GM19372 (cell line): Measurements from ENCODE around the gene RGS2.

Experiments used
- ATAC-seq: cut with Tn5 transposase; IDR thresholded peaks from one replicate; pipeline ENCODE4 v1.9.1; 2021; ENCODE audit warnings: mild to moderate bottlenecking, low read depth, moderate library complexity; ENCODE audit not compliant: unreplicated experiment

Gene RGS2, protein sequence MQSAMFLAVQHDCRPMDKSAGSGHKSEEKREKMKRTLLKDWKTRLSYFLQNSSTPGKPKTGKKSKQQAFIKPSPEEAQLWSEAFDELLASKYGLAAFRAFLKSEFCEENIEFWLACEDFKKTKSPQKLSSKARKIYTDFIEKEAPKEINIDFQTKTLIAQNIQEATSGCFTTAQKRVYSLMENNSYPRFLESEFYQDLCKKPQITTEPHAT

DNA sequence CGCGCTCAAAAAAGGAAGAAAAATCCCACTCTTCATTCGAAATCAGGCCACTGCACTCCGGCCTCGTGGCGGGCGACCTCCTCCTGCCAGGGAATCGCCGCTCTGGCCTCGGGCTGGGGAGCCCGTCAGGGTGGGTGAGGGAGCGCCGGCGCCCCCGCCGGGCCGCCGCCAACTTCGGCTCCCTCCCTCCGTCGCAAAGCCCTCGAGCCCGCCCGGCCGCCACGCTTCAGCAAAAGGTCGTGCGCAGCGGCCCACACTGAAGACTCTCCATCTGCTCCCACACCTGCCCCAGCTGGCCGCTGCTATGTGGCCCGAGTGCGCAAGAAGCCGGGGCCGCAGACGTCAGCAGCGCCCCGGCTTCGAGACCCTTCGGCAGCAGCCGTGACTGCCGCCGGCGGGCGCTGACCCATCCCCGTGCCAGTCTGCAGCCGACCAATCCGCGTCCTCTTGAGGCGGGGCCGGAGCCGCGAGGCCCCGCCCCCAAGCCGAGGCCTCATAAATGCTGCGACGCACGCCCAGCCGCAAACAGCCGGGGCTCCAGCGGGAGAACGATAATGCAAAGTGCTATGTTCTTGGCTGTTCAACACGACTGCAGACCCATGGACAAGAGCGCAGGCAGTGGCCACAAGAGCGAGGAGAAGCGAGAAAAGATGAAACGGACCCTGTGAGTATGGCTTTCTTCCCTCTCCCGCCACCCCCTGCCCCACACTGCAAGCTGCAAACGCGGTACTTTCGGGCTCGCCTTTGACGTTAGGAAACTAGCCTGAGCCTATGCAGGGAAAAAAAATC, at the start of gene RGS2:
TSS of gene RGS2 (plus strand) at position 522 of the 789 bp plus-strand sequence. CDS start at position 555, 33 bp downstream.
- ATAC-seq = peak; percentile 84

DNA sequence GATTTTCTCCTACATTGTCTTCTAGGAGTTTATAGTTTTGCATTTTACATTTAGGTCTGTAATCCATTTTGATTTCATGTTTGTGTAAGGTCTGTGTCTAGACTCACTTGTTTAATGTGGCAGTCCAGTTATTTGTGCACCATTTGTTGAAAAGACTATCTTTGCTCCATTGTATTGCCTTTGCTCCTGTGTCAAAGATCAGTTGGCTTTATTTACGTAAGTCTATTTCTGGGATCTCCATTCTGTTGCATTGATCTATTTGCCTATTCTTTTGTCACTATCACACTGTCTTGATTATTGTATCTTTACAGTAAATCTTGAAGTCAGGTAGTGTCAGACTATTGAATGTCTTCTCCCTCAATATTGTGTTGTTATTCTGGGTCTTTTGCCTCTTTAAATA, 49.7 kb upstream of the RGS2 start:
- no peak for ATAC-seq

DNA sequence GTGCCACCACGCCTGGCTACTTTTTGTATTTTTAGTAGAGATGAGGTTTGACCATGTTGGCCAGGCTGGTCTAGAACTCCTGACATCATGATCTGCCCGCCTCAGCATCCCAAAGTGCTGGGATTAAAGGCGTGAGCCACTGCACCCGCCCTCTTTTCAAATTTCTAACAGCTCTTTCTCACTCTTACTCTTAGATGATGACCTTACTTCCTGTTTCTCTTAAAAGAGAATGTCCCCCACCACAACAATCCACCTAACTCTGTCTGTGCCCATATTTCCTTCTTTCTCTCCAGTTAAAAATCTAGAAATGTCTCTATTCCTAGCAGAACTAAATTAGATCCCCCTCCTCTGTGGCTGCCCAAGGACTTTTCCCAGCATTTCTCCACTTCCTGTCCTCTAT, 46.6 kb upstream of the RGS2 start:
- no peak for ATAC-seq

DNA sequence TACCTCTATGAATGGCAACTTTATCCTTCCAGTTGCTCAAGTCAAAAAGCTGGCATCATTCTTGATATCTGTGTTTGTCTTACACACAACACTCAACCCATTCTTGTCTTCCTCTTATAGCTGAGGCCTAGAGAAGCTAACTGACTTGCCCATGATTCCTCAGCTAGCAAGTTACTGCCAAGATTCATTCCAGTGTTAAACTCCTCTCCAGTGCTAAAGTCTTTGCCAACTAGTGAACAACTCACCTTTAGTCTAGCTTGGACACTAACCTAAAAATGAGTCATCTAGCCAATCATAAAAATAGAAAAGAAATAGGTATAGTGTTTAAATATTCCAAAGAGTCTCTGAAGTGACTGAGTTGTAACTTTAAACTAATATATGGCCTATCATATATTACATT, 45.6 kb upstream of the RGS2 start:
- no peak for ATAC-seq

DNA sequence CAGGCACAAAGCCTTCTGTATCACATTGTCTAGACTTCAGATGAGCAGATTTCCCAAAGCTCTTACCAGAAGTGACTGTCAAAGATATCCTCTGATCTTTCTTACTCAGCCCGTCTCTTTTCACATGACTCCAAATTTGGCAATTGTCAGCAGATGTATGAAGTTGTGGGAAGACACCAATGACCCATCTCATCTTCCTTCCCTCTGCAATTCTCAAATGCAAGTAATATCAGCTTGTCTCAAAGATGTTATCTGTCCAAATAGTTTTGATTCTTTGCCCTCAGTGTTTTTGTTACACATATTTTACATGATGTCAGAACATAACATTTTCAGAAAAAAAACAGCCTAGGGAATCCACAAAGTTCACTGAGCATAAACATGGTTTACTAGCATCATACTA, 45.1 kb upstream of the RGS2 start:
- no peak for ATAC-seq

DNA sequence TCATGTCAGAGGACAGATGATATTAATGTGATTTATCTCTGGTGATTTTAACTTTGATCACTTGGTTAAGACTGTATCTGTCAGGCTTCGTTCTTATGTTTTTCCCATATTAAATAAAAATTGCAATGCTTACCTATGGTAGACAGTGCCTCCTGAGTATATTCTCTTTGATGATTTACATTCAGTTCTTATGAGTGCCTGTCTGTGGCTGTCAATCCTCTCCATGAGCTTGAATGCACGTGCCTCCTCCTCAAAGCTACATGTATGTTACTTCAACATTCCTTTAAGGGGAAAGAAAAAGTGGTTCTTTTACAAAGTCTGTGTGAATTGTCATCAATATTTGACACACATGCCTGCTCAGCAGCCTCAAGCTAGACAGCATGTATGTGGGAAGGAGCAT, 44.2 kb upstream of the RGS2 start:
- ATAC-seq = no peak

DNA sequence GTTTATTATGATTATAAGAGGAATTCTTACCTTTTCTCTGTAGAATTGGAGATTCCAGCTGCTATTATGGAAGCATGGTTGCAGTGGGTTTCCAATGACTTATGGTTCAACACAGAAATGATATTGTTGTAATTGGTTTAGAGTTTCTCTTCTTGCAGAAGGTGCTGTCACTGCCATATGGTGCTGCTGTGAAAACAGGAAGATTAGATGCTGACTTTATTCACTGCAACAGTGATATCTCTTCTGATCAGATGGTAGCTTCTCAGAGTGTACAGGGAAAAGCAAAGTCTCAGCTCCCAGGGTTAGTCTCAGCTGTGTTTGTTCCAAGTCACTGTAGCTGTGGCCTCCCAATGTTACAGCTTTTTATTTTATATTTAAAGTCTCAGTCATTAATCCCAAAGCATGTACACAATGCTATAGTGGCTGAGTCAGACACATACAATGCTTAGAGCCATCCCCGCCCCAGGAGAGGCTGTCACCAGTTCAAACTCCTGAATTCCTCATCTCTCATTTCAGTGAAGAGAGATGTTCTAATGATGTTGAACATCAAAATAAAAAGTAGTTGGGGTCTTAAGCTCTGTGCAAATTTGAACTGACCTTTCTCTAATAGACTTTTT, 42.7 kb upstream of the RGS2 start:
- ATAC-seq = no peak

DNA sequence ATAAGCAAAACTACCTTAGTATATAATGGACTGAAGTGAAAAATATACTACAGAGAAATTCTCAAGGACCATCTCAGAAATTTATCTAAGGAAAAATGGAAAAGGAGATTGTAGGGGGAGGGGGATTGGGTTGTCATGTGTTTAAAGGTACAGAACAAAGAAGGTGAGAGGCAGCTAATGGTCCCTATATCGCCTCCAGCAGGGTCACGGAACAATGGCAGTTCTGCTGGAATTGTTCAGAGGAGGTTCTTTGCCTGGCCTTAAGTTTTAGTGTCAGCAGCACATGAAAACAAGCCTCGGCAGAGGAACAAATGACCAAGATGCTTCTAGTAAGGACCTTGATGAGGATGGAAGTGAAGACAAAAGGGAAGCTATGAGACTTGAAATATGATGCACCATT, 42.0 kb upstream of the RGS2 start:
- no peak for ATAC-seq

DNA sequence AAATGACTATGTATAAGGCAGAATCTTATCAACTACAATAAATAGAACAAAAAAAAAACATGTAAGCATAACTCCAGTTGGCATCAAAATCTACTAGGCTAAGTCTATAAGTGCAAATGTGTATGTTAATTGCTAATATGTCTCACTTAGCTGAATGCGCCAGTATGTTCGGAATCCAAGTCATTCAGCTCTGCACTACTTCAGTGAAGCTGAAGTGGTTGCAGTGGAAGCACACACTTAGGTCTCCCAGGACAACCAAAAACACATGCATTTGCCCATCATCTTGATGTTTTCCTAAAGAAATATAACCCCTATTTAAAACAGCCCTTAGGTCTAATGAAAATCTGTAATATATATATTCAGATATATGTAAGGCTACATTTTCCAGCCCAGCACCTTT, 41.0 kb upstream of the RGS2 start:
- no peak for ATAC-seq

DNA sequence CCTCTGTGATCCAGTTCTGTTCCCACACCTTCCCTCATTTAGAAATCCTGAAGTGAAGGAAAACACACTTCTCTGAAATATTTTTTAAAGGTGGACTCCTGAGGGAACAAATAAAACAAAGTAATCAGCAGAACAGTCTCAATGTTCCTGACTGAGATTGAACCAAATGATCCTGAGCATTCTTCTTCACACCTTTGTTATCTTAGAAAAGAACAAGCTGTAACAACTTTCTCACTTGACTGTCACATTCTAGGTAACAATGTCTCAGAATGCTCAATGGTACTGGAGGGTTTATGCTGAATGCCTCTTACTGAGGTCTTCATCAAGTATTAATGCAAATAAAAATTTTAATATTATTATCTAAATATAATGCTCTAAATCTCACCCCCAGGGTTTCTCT, 40.4 kb upstream of the RGS2 start:
- no peak for ATAC-seq

DNA sequence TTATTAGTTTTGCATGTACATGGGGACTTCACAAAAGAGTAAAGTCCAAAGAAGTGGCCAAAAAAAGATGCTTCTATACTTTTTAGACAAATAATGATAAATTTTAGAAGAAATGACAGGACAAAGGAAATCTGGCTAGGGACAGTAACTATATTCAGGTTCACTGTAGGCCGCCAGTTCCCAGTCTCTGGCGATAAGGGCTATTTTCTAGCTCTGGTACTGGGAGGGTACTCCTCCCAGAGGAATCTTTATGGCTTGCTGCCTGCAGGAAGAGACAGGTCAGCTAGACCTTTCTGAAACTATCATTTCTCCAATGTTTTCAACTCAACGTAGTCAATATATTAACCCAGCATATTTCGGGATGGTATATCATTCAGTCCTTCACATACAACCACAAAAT, 37.5 kb upstream of the RGS2 start:
- no peak for ATAC-seq

DNA sequence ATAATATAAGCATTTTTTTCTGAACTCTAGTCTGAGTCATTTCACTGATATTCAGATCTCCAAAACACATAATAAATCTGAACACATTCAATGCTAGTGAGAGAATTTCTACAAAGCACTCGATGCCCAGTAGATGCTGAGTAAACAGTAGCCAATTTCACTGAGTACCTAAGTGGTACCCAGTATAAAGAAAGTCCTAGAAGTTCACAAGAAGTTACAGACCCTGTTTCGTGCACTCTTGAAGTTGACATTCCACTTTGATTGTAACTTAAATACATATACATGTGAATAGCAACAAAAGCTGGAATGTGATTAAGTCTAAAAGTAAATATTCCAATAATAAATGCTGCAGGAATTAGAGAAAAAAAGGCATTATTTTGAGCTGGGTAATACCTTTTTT, 33.2 kb upstream of the RGS2 start:
- ATAC-seq = no peak

DNA sequence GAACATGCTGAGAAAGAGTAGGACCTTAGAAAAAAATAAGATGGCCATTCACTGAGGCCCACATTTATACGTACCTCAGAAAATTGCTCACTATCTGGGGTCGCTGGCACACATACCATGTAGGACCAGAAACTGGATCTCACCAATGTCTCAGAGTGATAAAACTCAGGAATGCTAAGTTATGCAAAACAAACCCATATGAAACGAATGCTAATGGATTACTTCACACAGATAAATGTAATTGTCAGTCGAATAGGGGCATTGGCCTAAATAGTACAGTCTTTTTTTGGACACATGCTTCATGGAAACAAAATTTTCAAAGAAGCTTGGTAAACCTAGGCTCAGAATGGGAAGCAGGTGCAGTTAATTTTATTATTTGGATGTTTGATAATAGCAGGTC, 32.6 kb upstream of the RGS2 start:
- no peak for ATAC-seq

DNA sequence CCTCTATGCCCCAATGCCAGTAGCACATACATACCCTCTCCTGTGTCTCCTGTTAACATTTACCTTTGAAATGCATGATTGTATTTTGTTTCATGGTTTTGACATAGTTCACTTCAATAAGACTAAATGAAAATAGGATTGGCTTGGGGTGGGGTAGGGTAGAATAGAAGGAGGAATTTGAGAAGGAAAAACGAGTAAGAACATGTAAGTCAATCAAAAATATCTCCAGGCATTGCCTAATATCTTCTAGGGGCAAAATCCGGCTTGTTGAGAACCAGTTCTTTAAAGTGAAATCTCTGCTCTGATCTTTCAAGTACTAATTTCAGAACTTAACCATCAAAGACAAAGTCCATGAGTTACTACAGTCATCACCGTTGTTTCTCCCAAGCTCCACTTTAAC, 31.8 kb upstream of the RGS2 start:
- no peak for ATAC-seq

DNA sequence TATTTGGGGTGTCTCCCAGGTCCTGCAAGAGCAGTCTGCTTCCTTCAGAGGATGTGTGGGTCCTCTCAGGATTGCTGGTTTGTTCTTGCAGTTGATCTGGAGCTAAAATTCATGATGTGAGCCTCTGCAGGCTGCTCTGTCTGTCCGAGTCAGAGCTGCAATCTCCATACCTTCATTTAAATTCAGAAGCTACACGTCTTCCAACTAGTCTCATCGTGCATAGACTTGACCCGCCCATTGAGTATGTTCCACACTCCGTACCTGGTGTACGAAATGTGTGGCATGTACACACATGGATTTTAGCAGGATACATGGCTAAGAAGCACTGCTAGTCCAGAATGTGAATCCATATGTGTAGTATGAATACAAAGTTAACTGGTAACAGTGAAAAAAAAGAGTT, 25.0 kb upstream of the RGS2 start:
- no peak for ATAC-seq

DNA sequence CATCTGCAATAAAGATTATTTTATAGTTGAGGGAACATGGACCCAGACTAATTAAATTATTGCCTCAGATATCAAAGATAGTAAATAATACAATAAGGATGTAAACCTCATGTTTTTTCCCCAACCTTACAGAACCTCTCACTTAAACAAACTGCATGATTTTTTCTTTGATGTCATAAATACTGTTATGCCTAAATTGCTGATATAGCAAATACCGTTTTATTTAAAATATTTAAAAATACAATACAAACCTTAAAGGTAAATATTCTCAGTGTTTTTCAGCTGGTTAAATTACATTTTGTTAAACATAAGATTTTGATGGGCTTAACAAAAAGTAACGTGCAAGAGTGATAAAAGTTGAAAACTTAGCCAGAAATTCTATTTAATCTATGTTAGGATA, 24.4 kb upstream of the RGS2 start:
- ATAC-seq = no peak

DNA sequence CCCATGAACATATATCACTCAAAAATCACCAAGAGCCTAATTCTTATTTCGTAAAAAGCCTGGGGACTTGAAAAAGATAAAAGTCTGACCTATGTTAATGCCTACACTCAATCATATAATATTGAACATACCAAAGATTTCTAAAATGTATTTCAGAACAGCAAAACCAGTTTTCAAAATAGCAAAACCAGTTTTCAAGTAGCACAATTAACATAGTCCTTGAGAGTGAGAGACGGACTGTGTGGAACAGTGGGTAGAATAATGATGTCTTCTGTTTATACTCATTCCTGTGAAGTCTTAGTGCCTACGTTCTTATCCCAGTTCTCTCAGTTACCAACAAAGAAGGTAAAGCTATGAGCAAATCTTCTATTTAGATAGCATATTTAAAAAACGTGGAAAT, 22.3 kb upstream of the RGS2 start:
- no peak for ATAC-seq

DNA sequence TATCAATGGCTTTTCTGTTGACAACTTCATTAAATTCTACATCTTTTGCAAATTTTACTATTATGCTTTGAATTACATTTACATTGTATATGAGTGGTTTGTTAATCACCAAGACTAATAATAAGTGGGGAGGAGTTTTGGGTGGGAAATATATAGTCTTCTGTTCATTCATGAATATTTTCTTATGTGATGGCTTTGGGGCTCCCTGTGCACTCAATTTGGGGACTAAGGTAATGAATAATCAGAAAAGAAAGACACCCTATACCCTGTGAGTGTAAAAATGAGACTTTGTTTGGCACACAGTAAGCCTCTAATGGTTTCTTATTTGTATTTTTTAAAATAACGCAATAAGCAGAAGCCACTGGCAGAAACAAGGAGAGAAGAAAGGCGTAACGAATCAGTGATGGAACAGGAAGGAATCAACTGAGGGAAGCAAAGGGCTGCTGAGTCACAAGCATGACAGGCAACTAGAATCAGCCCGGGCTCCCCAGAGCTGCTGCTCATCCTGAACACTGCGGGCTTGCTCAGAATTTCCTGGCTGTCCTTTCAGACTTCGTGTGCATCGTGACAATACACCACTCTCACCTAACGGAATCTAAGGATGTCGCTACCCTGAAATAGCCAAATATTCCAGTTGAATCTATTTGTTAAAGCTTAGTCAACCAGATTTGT, 20.8 kb upstream of the RGS2 start:
- no peak for ATAC-seq

DNA sequence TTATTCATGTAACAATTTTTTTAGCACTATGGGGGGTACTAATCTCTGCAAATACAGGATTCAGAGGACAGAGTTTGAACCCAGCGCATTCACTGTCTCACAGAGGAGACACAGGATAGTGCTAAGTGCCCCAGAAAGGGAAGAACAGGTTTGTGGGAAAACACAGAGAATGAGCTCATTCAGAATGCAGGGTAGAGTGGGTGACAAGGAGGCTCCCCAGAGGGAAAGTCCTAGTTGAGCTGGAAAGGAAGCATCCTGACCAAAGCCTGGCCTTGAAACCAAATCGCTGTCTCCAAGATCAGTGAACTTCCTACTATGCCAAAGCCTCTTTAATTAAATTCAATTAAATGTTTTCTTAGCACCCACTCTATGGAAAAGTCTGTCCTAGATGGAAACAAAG, 19.0 kb upstream of the RGS2 start:
- no peak for ATAC-seq

DNA sequence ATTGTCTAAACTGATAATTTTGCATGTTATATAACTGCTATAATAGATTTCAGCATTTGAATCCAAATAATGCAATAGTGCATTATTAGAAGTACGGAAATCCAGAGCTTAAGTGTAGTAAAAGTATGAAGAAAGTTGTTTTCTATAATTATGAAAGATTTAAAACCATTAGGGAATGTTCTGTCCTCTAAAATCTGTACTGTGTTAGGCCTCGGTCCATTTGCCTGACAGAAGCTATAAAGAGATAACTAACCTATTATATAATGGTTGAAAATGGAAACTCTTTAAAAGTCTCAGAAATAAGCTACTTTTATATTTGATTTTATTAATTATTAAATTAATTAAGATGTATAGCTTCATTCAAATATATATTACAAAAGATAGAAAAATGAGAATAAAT, 16.2 kb upstream of the RGS2 start:
- ATAC-seq = no peak

DNA sequence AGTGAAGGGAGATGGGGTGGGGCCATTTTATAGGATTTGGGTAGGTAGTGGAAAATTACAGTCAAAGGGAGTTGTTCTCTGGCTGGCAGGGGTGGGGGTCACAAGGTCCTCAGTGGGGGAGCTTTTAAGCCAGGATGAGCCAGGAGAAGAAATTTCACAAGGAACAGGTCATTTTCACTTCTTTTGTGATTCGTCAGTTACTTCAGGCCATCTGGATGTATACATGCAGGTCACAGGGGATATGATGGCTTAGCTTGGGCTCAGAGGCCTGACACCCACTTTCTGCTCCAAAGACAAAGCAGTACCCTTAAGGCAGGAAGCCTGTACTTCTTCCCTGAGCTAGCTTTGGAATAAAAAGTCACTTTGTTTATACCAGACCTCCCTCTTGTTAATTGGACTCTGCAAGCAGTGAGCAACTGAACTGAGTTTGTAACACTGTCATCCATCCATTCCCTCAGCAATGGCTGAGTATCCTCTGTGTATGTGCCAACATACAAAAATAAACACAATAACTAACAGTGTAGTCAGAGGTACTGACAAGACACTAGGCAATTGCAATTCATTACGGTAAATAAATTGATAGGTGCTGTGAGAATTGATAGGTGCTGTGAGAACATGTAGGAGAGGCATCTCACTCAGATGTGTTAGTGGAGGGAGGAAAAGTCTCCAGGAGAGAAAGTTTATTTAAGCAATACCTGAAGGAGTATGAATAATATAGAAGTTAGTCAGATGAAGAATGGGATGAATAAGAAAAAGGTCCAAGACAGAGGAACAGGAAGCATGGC, 14.7 kb upstream of the RGS2 start:
- ATAC-seq = no peak
